Measurements from ENCODE around the gene NAP1L1. TPM values are rescaled to one million over a fixed set of nuclear protein-coding genes. Genes with fewer than 3 reads are reported as not detected.
A peak's percentile ranks its signal among the peaks of the same experiment; 100 is the strongest.

The NAP1L1 gene
- total and polyA plus RNA-seq, 11 donors = 175 to 359 (median 247) TPM

- DNase-seq (no peak), ATAC-seq (no peak)
- H3K36me3 ChIP-seq = peaks cover 0 to 76% (median 53%) of the 10 kb centered on the region in 9 donors
- peaks cover 0 to 16% (median 2%) of the 10 kb centered on the region in 12 donors for H3K4me1 ChIP-seq
- intact Hi-C loops (cut with DNase I) = loop anchor here in 2 of 10 donors (10.0 kb wide), 2 partner anchors 379 to 519 kb away; no protein-coding TSS in a partner anchor
- H3K9me3 ChIP-seq = peaks cover 0 to 33% (median 12%) of the 10 kb centered on the region in 12 donors
- no peak overlapping the region for H3K4me3 ChIP-seq
- H3K27ac ChIP-seq = no peak overlapping the region
- 97 to 100% (median 99%) methylated on average over 3 of the region's 3 CpGs for WGBS, 4 donors
- TF ChIP-seq POLR2A (IDR thresholded peaks at IDR 0.05) (no peak), CTCF (IDR thresholded peaks at IDR 0.05) (no peak)
- no peaks in the 10 kb centered on the region for H3K27me3 ChIP-seq
Measured at GRCh38 chr12:76065917-76066316, 18.6 kb downstream of the NAP1L1 start.

- Histone ChIP-seq H3K27me3 (no peaks in the 10 kb centered on the region), H3K27ac (no peak overlapping the region), H3K36me3 (peaks cover 0 to 81% (median 59%) of the 10 kb centered on the region in 9 donors), H3K4me3 (no peak overlapping the region), H3K4me1 (peaks cover 0 to 14% (median 2%) of the 10 kb centered on the region in 12 donors), H3K9me3 (peaks cover 0 to 33% (median 12%) of the 10 kb centered on the region in 12 donors)
- intact Hi-C loops (cut with DNase I) = loop anchor here in 2 of 10 donors (10.0 kb wide), 2 partner anchors 380 to 520 kb away; no protein-coding TSS in a partner anchor
- WGBS, 4 donors = 93 to 100% (median 96%) methylated on average over 1 of the region's 1 CpG
- TF ChIP-seq CTCF (IDR thresholded peaks at IDR 0.05) = no peak
- TF ChIP-seq POLR2A (IDR thresholded peaks at IDR 0.05) = no peak
- DNase-seq (no peak), ATAC-seq (no peak)
Measured at GRCh38 chr12:76064904-76065303, 19.6 kb downstream of the NAP1L1 start.

- no peak for DNase-seq
- Histone ChIP-seq H3K27me3 (no peaks in the 10 kb centered on the region), H3K4me1 (no peaks in the 10 kb centered on the region), H3K27ac (no peak overlapping the region), H3K4me3 (no peak overlapping the region), H3K9me3 (peaks cover 0 to 17% (median 6%) of the 10 kb centered on the region in 12 donors), H3K36me3 (peaks cover 0 to 97% (median 83%) of the 10 kb centered on the region in 9 donors)
- ATAC-seq = no peak
- WGBS, 4 donors = 26 to 55% (median 44%) methylated on average over 2 of the region's 2 CpGs
- intact Hi-C loops (cut with DNase I) = loop anchor here in 2 of 10 donors (10.0 kb wide), 2 partner anchors 385 to 525 kb away; no protein-coding TSS in a partner anchor
- TF ChIP-seq CTCF (IDR thresholded peaks at IDR 0.05) = no peak
- no peak for TF ChIP-seq POLR2A (IDR thresholded peaks at IDR 0.05)
Measured at GRCh38 chr12:76060111-76060510, 24.4 kb downstream of the NAP1L1 start.

- no peak overlapping the region for H3K4me3 ChIP-seq
- TF ChIP-seq POLR2A (IDR thresholded peaks at IDR 0.05) (no peak), CTCF (IDR thresholded peaks at IDR 0.05) (no peak)
- intact Hi-C loops (cut with DNase I) = loop anchor here in 4 of 10 donors (10.0 kb wide), 3 partner anchors 287 to 507 kb away; partner anchors contain the start of gene BBS10 (in 2 of the 4)
- H3K27me3 ChIP-seq = no peaks in the 10 kb centered on the region
- no peaks in the 10 kb centered on the region for H3K4me1 ChIP-seq
- no peak overlapping the region for H3K27ac ChIP-seq
- H3K9me3 ChIP-seq = no peaks in the 10 kb centered on the region
- WGBS, 4 donors = 58 to 84% (median 80%) methylated on average over 7 of the region's 7 CpGs
- H3K36me3 ChIP-seq = peaks cover 0 to 99% (median 96%) of the 10 kb centered on the region in 9 donors
- DNase-seq (peak in 1 of 5 donors; percentile 56), ATAC-seq (peak in 1 of 4 donors; percentile 22)
Measured at GRCh38 chr12:76057326-76057725, 27.2 kb downstream of the NAP1L1 start.

All from heart left ventricle (tissue), 16 donors.